SK-N-SH (cell line): ENCODE data around the gene WWC1. TPM values are rescaled to one million over a fixed set of nuclear protein-coding genes. Genes with fewer than 3 reads are reported as not detected.

ENCODE experiments used
- CTCF ChIA-PET: fragments of 300-600, 350-600 bp; formaldehyde crosslinking; extraction: SDS; loops from one replicate; lab custom pipeline; 2021; lab: Yijun Ruan, JAX
- POLR2A ChIA-PET: fragments of 350-600 bp; sonication (Branson Sonifier 250); formaldehyde crosslinking; extraction: SDS; loops from one replicate; lab custom pipeline; 2020; ENCODE audit warnings: antibody characterized with exemption, inconsistent platforms; lab: Yijun Ruan, JAX
- DNase-seq: peaks from one replicate; pipeline ENCODE4 v3.0.0; 2012
- H2AFZ ChIP-seq: fragments of 200-600 bp; sonication (generic); 2 replicates; pipeline ENCODE4 v1.8.1; 2016; ENCODE audit warnings: antibody characterized with exemption, mild to moderate bottlenecking, low read depth
- H3F3A ChIP-seq: fragments of 200-600 bp; sonication (generic); replicated peaks from 2 replicates; pipeline ENCODE3; 2016; ENCODE audit warnings: antibody characterized with exemption, mild to moderate bottlenecking; ENCODE audit not compliant: insufficient read depth
- H3K27ac ChIP-seq, 2 experiments: fragments of 200-500 bp in 1 of 2; fragments of 200-600 bp in 1 of 2; sonication (Bioruptor generic) in 1 of 2; sonication (generic), shearing (Covaris generic) in 1 of 2; 2 replicates each; pipeline versions ENCODE4 v1.5.1 to v1.6.1; 2014 to 2016; ENCODE audit warnings: low read depth in 2 of 2, inconsistent platforms in 1 of 2, low read length in 1 of 2, mild to moderate bottlenecking in 1 of 2, mixed read lengths in 1 of 2
- H3K27me3 ChIP-seq: fragments of 200-600 bp; sonication (generic), shearing (Covaris generic); 2 replicates; pipeline ENCODE4 v1.6.1; 2016; ENCODE audit warnings: mixed run types; ENCODE audit not compliant: insufficient read depth
- H3K36me3 ChIP-seq, 2 experiments: fragments of 200-500 bp in 1 of 2; fragments of 200-600 bp in 1 of 2; sonication (Bioruptor generic) in 1 of 2; sonication (generic) in 1 of 2; replicated peaks in 1 of 2; 2 replicates each; pipeline versions ENCODE3 to v1.5.1; 2014 to 2016; ENCODE audit warnings: low read length in 1 of 2, mild to moderate bottlenecking in 1 of 2; ENCODE audit not compliant: insufficient read depth in 2 of 2, control insufficient read depth in 1 of 2
- H3K4me1 ChIP-seq, 2 experiments: fragments of 200-500 bp in 1 of 2; fragments of 200-600 bp in 1 of 2; sonication (Bioruptor generic) in 1 of 2; sonication (generic), shearing (Covaris generic) in 1 of 2; 2 replicates each; pipeline versions ENCODE4 v1.5.1 to v1.6.1; 2014 to 2016; ENCODE audit warnings: low read depth in 1 of 2, low read length in 1 of 2, mixed run types in 1 of 2; ENCODE audit not compliant: insufficient read depth in 2 of 2, control insufficient read depth in 1 of 2
- H3K4me2 ChIP-seq: fragments of 200-600 bp; sonication (generic), shearing (Covaris generic); 2 replicates; pipeline ENCODE4 v1.6.1; 2017; ENCODE audit warnings: mixed run types
- H3K4me3 ChIP-seq, 2 experiments: fragments of 200-500 bp in 1 of 2; fragments of 200-600 bp in 1 of 2; sonication (Bioruptor generic) in 1 of 2; sonication (generic), shearing (Covaris generic) in 1 of 2; 2 replicates each; pipeline versions ENCODE4 v1.5.1 to v1.8.1; 2014 to 2016; ENCODE audit warnings: low read depth in 2 of 2, inconsistent platforms in 1 of 2, low read length in 1 of 2, mild to moderate bottlenecking in 1 of 2, mixed read lengths in 1 of 2, moderate library complexity in 1 of 2
- H3K79me2 ChIP-seq: fragments of 200-600 bp; sonication (generic); 2 replicates; pipeline ENCODE4 v1.8.1; 2017; ENCODE audit warnings: mild to moderate bottlenecking; ENCODE audit not compliant: insufficient read depth
- H3K9ac ChIP-seq: fragments of 200-600 bp; sonication (generic); 2 replicates; pipeline ENCODE4 v1.6.1; 2017; ENCODE audit warnings: mixed run types
- H3K9me2 ChIP-seq: fragments of 200-600 bp; sonication (generic); 2 replicates; pipeline ENCODE4 v1.6.1; 2017; ENCODE audit warnings: mixed run types
- H3K9me3 ChIP-seq: fragments of 200-600 bp; sonication (generic); 2 replicates; pipeline ENCODE4 v1.6.1; 2017; ENCODE audit warnings: mixed run types, mild to moderate bottlenecking, moderate library complexity
- H4K20me1 ChIP-seq: fragments of 200-600 bp; sonication (generic); 2 replicates; pipeline ENCODE4 v1.6.1; 2017; ENCODE audit warnings: mild to moderate bottlenecking, mixed run types; ENCODE audit not compliant: insufficient read depth
- GABPA ChIP-seq: IDR thresholded peaks from 2 replicates; pipeline ENCODE4 v1.4.0; 2012; ENCODE audit warnings: low read depth, mild to moderate bottlenecking
- MXI1 ChIP-seq: IDR thresholded peaks from 2 replicates; pipeline ENCODE4 v1.6.1; 2012; ENCODE audit warnings: mild to moderate bottlenecking, low read depth, low read length, improper control_type of control experiment
- POLR2AphosphoS5 ChIP-seq: IDR thresholded peaks from 2 replicates; pipeline ENCODE4 v1.6.1; 2012; ENCODE audit warnings: low read depth, low read length
- RAD21 ChIP-seq: IDR thresholded peaks from 2 replicates; pipeline ENCODE4 v1.6.1; 2012; ENCODE audit warnings: mild to moderate bottlenecking, low read length
- SMC3 ChIP-seq: IDR thresholded peaks from 2 replicates; pipeline ENCODE4 v1.6.1; 2012; ENCODE audit warnings: low read depth, low read length, improper control_type of control experiment
- YY1 ChIP-seq: IDR thresholded peaks from 2 replicates; pipeline ENCODE4 v1.4.0; 2012; ENCODE audit warnings: low read depth, mild to moderate bottlenecking
- WGBS: methylation state at CpG from one replicate; pipeline ENCODE4 v1.1.6; 2017; ENCODE audit warnings: low lambda C conversion rate; 5-methylcytosine and 5-hydroxymethylcytosine counted together
- polyA plus RNA-seq, 3 experiments: library from polyadenylated mRNA; depleted of rRNA; stranded (reverse); fragments of >200 nt; gene quantifications; 2 replicates each; pipeline ENCODE4 v1.2.3, GENCODE V29; 2012
- TF ChIP-seq, protein P1 (sequence below): IDR thresholded peaks from 2 replicates; pipeline ENCODE4 v1.6.1; 2012; ENCODE audit warnings: mild to moderate bottlenecking, low read depth, low read length, moderate library complexity
- TF ChIP-seq, protein P2 (sequence below): IDR thresholded peaks from 2 replicates; pipeline ENCODE4; 2012

WWC1 gene
- polyA plus RNA-seq, 1 of the 3 experiments (the other 2 are of a cell fraction), result 16.9 TPM

GRCh38 chr5:168350315-168350714 is 58.9 kb downstream of the WWC1 start:
- Histone ChIP-seq H2AFZ (no peak overlapping the region), H3K9ac (no peak overlapping the region), H3K9me2 (no peaks in the 10 kb centered on the region), H3K79me2 (no peaks in the 10 kb centered on the region; the same call in 1 of the 2 replicates), H4K20me1 (no peaks in the 10 kb centered on the region), H3F3A (no peaks in the 10 kb centered on the region), H3K4me2 (no peak overlapping the region), H3K9me3 (no peaks in the 10 kb centered on the region), H3K36me3 (no peaks in the 10 kb centered on the region), H3K27me3 (no peaks in the 10 kb centered on the region), H3K4me3 (no peak overlapping the region), H3K4me1 (no peaks in the 10 kb centered on the region), H3K27ac (no peak overlapping the region)
- TF ChIP-seq RAD21 (no peak), GABPA (no peak), MXI1 (no peak), SMC3 (no peak)
- TF ChIP-seq, protein P1, sequence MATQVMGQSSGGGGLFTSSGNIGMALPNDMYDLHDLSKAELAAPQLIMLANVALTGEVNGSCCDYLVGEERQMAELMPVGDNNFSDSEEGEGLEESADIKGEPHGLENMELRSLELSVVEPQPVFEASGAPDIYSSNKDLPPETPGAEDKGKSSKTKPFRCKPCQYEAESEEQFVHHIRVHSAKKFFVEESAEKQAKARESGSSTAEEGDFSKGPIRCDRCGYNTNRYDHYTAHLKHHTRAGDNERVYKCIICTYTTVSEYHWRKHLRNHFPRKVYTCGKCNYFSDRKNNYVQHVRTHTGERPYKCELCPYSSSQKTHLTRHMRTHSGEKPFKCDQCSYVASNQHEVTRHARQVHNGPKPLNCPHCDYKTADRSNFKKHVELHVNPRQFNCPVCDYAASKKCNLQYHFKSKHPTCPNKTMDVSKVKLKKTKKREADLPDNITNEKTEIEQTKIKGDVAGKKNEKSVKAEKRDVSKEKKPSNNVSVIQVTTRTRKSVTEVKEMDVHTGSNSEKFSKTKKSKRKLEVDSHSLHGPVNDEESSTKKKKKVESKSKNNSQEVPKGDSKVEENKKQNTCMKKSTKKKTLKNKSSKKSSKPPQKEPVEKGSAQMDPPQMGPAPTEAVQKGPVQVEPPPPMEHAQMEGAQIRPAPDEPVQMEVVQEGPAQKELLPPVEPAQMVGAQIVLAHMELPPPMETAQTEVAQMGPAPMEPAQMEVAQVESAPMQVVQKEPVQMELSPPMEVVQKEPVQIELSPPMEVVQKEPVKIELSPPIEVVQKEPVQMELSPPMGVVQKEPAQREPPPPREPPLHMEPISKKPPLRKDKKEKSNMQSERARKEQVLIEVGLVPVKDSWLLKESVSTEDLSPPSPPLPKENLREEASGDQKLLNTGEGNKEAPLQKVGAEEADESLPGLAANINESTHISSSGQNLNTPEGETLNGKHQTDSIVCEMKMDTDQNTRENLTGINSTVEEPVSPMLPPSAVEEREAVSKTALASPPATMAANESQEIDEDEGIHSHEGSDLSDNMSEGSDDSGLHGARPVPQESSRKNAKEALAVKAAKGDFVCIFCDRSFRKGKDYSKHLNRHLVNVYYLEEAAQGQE, result no peak
- TF ChIP-seq, protein P2, sequence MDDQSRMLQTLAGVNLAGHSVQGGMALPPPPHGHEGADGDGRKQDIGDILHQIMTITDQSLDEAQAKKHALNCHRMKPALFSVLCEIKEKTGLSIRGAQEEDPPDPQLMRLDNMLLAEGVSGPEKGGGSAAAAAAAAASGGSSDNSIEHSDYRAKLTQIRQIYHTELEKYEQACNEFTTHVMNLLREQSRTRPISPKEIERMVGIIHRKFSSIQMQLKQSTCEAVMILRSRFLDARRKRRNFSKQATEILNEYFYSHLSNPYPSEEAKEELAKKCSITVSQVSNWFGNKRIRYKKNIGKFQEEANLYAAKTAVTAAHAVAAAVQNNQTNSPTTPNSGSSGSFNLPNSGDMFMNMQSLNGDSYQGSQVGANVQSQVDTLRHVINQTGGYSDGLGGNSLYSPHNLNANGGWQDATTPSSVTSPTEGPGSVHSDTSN, result no peak
- ChIA-PET POLR2A (no interaction called here), CTCF (no interaction called here)
- no peak for DNase-seq
- 91% methylated on average over 3 of the region's 4 CpGs for WGBS

DNA sequence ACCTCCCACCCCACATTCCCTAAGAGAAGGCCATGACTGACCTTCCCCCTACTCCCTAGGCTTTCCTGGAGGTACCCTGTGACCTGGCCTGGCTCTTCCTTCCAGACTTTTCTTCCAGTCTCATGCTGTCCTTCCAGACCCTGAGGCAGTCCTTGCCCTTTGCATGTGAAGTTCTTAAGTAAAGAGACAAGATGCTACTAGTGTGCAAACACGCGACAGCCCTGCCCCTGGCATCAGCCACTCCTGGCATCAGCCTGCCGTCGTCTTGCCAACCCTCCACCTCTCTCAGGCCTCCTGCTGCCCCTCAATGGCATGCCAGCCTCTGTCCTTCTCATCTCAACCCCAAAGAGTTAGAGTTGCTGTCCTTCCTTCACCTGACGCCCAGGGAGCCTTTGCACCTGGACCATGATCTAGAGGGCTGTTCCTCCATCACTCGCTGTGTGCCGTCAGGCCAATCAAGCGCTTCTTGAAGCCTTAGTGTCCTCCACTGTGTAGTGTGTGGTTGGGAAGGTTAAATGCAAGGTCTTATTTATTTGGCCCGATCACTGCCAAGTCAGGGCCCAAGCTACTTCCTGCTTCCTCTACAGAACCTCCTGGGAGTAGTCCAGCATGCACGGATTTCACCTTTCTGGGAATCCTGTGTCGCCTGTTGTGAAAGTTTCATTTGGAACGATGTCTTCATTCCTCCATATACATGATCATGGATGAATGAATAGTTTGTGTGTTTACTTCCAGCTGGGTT is 61.9 kb downstream of the WWC1 start:
- Histone ChIP-seq H3K79me2 (peaks cover 11% of the 10 kb centered on the region; the same call in 1 of the 2 replicates), H3K9ac (no peak overlapping the region), H3F3A (no peaks in the 10 kb centered on the region), H4K20me1 (no peaks in the 10 kb centered on the region), H3K4me1 (no peaks in the 10 kb centered on the region), H2AFZ (no peak overlapping the region)
- DNase-seq, result no peak
- no peak for TF ChIP-seq YY1
- no peak for TF ChIP-seq POLR2AphosphoS5
- no peak for TF ChIP-seq GABPA
- TF ChIP-seq, all 33 proteins: peak for 0
- Histone ChIP-seq H3K27me3 (no peaks in the 10 kb centered on the region), H3K9me3 (no peaks in the 10 kb centered on the region), H3K4me2 (no peak overlapping the region), H3K4me3 (no peak overlapping the region), H3K9me2 (no peaks in the 10 kb centered on the region), H3K36me3 (no peaks in the 10 kb centered on the region), H3K27ac (no peak overlapping the region)
- POLR2A ChIA-PET, result no interaction called here
- WGBS, result 90% methylated on average over 12 of the region's 12 CpGs
- CTCF ChIA-PET, result no interaction called here
